MM.1S (cell line): ENCODE measurements around the gene PTPRF.

Source experiments
- CTCF ChIP-seq: fragments of 300-600 bp; sonication (generic); IDR thresholded peaks from 2 replicates; pipeline ENCODE4 v1.5.1; 2016; ENCODE audit warnings: antibody characterized with exemption, low read length, mixed read lengths
- EZH2 ChIP-seq: fragments of 300-600 bp; sonication (generic); optimal IDR thresholded peaks from 2 replicates; pipeline ENCODE3; 2017; ENCODE audit warnings: low read depth, mild to moderate bottlenecking, antibody characterized with exemption, low read length, mixed read lengths

DNA sequence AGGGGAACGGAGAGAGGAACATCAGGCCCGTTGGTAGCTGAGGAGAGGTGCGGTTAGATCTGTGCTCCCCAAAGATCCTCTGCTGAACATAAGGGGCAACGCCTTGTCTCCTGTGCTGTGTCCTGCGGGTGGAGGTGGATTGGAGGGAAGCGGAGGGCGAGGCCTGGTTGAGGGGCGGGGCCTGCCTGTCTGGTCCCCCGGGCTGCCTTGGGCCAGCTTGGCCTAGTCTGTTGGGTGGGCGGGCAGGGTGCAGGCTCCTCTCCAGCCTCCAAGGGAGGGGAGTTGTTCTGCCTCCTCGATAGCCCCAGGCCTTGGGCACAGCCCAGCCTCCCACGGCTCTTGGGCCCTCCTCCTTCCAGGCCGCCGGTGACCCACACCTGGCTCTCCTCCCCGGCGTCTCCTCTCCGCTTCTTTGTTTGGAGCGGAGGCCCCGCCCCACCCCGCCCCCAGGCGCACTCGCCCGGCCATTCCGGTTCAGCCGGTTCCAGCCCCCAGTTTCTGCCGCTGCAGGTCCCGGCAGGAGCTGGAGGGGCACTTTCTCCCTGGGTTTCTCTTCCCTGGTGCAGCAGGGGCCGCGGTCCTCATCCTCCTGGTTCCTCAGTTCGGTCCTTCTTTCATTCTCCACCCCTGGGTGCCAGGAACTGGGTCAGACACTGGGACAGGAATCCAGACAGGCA is 19.4 kb downstream of the PTPRF start:
- no peak for TF ChIP-seq CTCF
- TF ChIP-seq EZH2 = no peak
